Measurements from ENCODE around the gene FGFBP1. TPM values are rescaled to one million over a fixed set of nuclear protein-coding genes. Genes with fewer than 3 reads are reported as not detected.
A peak's percentile ranks its signal among the peaks of the same experiment; 100 is the strongest.

The FGFBP1 gene
- total RNA-seq, 1 experiment from 2014 or later, result 13.8 TPM

- POLR2A ChIA-PET, result no interaction called here
- TF ChIP-seq, protein P1, sequence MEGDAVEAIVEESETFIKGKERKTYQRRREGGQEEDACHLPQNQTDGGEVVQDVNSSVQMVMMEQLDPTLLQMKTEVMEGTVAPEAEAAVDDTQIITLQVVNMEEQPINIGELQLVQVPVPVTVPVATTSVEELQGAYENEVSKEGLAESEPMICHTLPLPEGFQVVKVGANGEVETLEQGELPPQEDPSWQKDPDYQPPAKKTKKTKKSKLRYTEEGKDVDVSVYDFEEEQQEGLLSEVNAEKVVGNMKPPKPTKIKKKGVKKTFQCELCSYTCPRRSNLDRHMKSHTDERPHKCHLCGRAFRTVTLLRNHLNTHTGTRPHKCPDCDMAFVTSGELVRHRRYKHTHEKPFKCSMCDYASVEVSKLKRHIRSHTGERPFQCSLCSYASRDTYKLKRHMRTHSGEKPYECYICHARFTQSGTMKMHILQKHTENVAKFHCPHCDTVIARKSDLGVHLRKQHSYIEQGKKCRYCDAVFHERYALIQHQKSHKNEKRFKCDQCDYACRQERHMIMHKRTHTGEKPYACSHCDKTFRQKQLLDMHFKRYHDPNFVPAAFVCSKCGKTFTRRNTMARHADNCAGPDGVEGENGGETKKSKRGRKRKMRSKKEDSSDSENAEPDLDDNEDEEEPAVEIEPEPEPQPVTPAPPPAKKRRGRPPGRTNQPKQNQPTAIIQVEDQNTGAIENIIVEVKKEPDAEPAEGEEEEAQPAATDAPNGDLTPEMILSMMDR (IDR thresholded peaks at IDR 0.05; ENCODE audit: unreplicated experiment), result no peak
- BruUV-seq (replicated peaks), result no TSS peak
- H3K27me3 Mint-ChIP-seq (ENCODE audit: insufficient read depth, unreplicated experiment), result no peaks in the 10 kb centered on the region
- peaks cover 8% of the 10 kb centered on the region for H3K9me3 Mint-ChIP-seq (ENCODE audit: unreplicated experiment)
- H3K4me1 Mint-ChIP-seq (ENCODE audit: insufficient read depth, unreplicated experiment), result peaks cover 32% of the 10 kb centered on the region
- peak overlapping the region; percentile 7 for H3K27ac Mint-ChIP-seq (ENCODE audit: low read depth, unreplicated experiment)
- intact Hi-C loops (cut with micrococcal nuclease), result no loop called here
- CTCF ChIA-PET, result interaction anchor here (0.8 to 1.6 kb wide), 5 partner anchors 8 to 104 kb away, joined by 3 to 7 read pairs (median 4); no protein-coding TSS in a partner anchor
- H3K36me3 Mint-ChIP-seq (ENCODE audit: insufficient read depth, unreplicated experiment), result no peaks in the 10 kb centered on the region
- no peak for DNase-seq (ENCODE audit: unreplicated experiment)
- H3K4me3 Mint-ChIP-seq (ENCODE audit: unreplicated experiment), result no peak overlapping the region
Observed at GRCh38 chr4:15897577-15897976, 41.0 kb downstream of the FGFBP1 start.

- peak; percentile 65 for DNase-seq (ENCODE audit: unreplicated experiment)
- Mint-ChIP-seq H3K27ac (ENCODE audit: low read depth, unreplicated experiment) (peak overlapping the region; percentile 99), H3K4me1 (ENCODE audit: insufficient read depth, unreplicated experiment) (peaks cover 32% of the 10 kb centered on the region), H3K27me3 (ENCODE audit: insufficient read depth, unreplicated experiment) (no peaks in the 10 kb centered on the region), H3K36me3 (ENCODE audit: insufficient read depth, unreplicated experiment) (no peaks in the 10 kb centered on the region), H3K4me3 (ENCODE audit: unreplicated experiment) (no peak overlapping the region), H3K9me3 (ENCODE audit: unreplicated experiment) (no peaks in the 10 kb centered on the region)
- TF ChIP-seq, protein P1 (IDR thresholded peaks at IDR 0.05; ENCODE audit: unreplicated experiment), result no peak
- ChIA-PET CTCF (interaction anchor here (0.5 to 0.9 kb wide), 8 partner anchors 11 to 87 kb away, joined by 3 to 4 read pairs (median 3); no protein-coding TSS in a partner anchor), POLR2A (interaction anchor here (0.7 to 1.8 kb wide), 6 partner anchors 9 to 20 kb away, joined by 3 to 14 read pairs (median 4); no protein-coding TSS in a partner anchor)
- intact Hi-C loops (cut with micrococcal nuclease), result loop anchor here (1.0 kb wide), 1 partner anchor 11 kb away; no protein-coding TSS in a partner anchor
- BruUV-seq (replicated peaks), result no TSS peak
Observed at GRCh38 chr4:15894921-15895916, 43.3 kb downstream of the FGFBP1 start.

GRCh38 chr4:15894393-15894792 lies 44.1 kb downstream of the FGFBP1 start:
- H3K36me3 Mint-ChIP-seq (ENCODE audit: insufficient read depth, unreplicated experiment), result no peaks in the 10 kb centered on the region
- ChIA-PET CTCF (interaction anchor here (0.5 to 1.5 kb wide), 5 partner anchors 11 to 87 kb away, joined by 3 to 6 read pairs (median 3); no protein-coding TSS in a partner anchor), POLR2A (interaction anchor here (1.0 to 1.7 kb wide), 4 partner anchors 10 to 21 kb away, joined by 3 to 6 read pairs (median 4); no protein-coding TSS in a partner anchor)
- no peaks in the 10 kb centered on the region for H3K9me3 Mint-ChIP-seq (ENCODE audit: unreplicated experiment)
- no peak overlapping the region for H3K4me3 Mint-ChIP-seq (ENCODE audit: unreplicated experiment)
- DNase-seq (ENCODE audit: unreplicated experiment), result no peak
- peak overlapping the region; percentile 99 for H3K27ac Mint-ChIP-seq (ENCODE audit: low read depth, unreplicated experiment)
- TF ChIP-seq, protein P1 (IDR thresholded peaks at IDR 0.05; ENCODE audit: unreplicated experiment), result no peak
- H3K27me3 Mint-ChIP-seq (ENCODE audit: insufficient read depth, unreplicated experiment), result no peaks in the 10 kb centered on the region
- BruUV-seq (replicated peaks), result TSS peak; percentile 98
- intact Hi-C loops (cut with micrococcal nuclease), result loop anchor here (1.0 kb wide), 1 partner anchor 12 kb away; no protein-coding TSS in a partner anchor
- H3K4me1 Mint-ChIP-seq (ENCODE audit: insufficient read depth, unreplicated experiment), result peaks cover 32% of the 10 kb centered on the region

GRCh38 chr4:15893962-15894361 lies 44.6 kb downstream of the FGFBP1 start:
- Mint-ChIP-seq H3K36me3 (ENCODE audit: insufficient read depth, unreplicated experiment) (no peaks in the 10 kb centered on the region), H3K9me3 (ENCODE audit: unreplicated experiment) (no peaks in the 10 kb centered on the region), H3K4me1 (ENCODE audit: insufficient read depth, unreplicated experiment) (peaks cover 29% of the 10 kb centered on the region), H3K4me3 (ENCODE audit: unreplicated experiment) (no peak overlapping the region), H3K27me3 (ENCODE audit: insufficient read depth, unreplicated experiment) (no peaks in the 10 kb centered on the region), H3K27ac (ENCODE audit: low read depth, unreplicated experiment) (peak overlapping the region; percentile 99)
- CTCF ChIA-PET, result interaction anchor here (0.8 to 2.3 kb wide), 4 partner anchors 11 to 86 kb away, joined by 3 to 33 read pairs (median 4); no protein-coding TSS in a partner anchor
- TF ChIP-seq, protein P1 (IDR thresholded peaks at IDR 0.05; ENCODE audit: unreplicated experiment), result no peak
- POLR2A ChIA-PET, result interaction anchor here (1.3 kb wide), 1 partner anchor 11 kb away, joined by 3 read pairs; no protein-coding TSS in a partner anchor
- intact Hi-C loops (cut with micrococcal nuclease), result loop anchor here (1.0 kb wide), 1 partner anchor 12 kb away; no protein-coding TSS in a partner anchor
- no TSS peak for BruUV-seq (replicated peaks)
- peak; percentile 97 for DNase-seq (ENCODE audit: unreplicated experiment)
